ENCODE measurements around the gene ZNF70. TPM values are rescaled to one million over a fixed set of nuclear protein-coding genes. Genes with fewer than 3 reads are reported as not detected.

The ZNF70 gene
- total RNA-seq, 2 experiments from 2014 or later, result 1.3 to 1.9 TPM

- no peak overlapping the region for H3K27ac Mint-ChIP-seq
Measured at GRCh38 chr22:23779731-23780130, 28.8 kb upstream of the ZNF70 start.

GRCh38 chr22:23779083-23779482 lies 28.2 kb upstream of the ZNF70 start:
- TF ChIP-seq CTCF (IDR thresholded peaks at IDR 0.05), result no peak
- no peak for DNase-seq
- no peaks in the 10 kb centered on the region for H3K9me3 ChIP-seq (ENCODE audit: control insufficient read depth in 1 of 2, insufficient read depth in 1 of 2, low read length in 2 of 2)
- Mint-ChIP-seq H3K4me1 (ENCODE audit: low read depth) (peaks cover under 1% of the 10 kb centered on the region), H3K27ac (no peak overlapping the region), H3K36me3 (ENCODE audit: low read depth) (no peaks in the 10 kb centered on the region), H3K4me3 (no peak overlapping the region), H3K27me3 (no peaks in the 10 kb centered on the region), H3K9me3 (no peaks in the 10 kb centered on the region)
- no peak for ATAC-seq (ENCODE audit: poor library complexity)
- peaks cover 2% of the 10 kb centered on the region for H3K4me1 ChIP-seq (ENCODE audit: insufficient read depth, low read length)
- POLR2A ChIA-PET, result no interaction called here
- no peak overlapping the region for H3K27ac ChIP-seq (ENCODE audit: low read depth in 1 of 2, low read length in 2 of 2)
- no peaks in the 10 kb centered on the region for H3K27me3 ChIP-seq (ENCODE audit: control insufficient read depth in 1 of 2, insufficient read depth in 2 of 2, low read length in 2 of 2)
- CTCF ChIA-PET, result no interaction called here
- intact Hi-C loops (cut with DNase I, micrococcal nuclease), result no loop called here
- H3K36me3 ChIP-seq (ENCODE audit: insufficient read depth, low read length), result no peaks in the 10 kb centered on the region
- no peak overlapping the region for H3K4me3 ChIP-seq (ENCODE audit: low read length)

More at GRCh38 chr22:23779731-23780130, 28.8 kb upstream of the ZNF70 start:
- ATAC-seq (ENCODE audit: poor library complexity) (no peak), DNase-seq (no peak)
- Histone ChIP-seq H3K4me1 (ENCODE audit: insufficient read depth, low read length) (peaks cover 6% of the 10 kb centered on the region), H3K4me3 (ENCODE audit: low read length) (no peak overlapping the region), H3K27me3 (ENCODE audit: control insufficient read depth in 1 of 2, insufficient read depth in 2 of 2, low read length in 2 of 2) (no peaks in the 10 kb centered on the region), H3K36me3 (ENCODE audit: insufficient read depth, low read length) (no peaks in the 10 kb centered on the region), H3K9me3 (ENCODE audit: control insufficient read depth in 1 of 2, insufficient read depth in 1 of 2, low read length in 2 of 2) (no peaks in the 10 kb centered on the region), H3K27ac (ENCODE audit: low read depth in 1 of 2, low read length in 2 of 2) (no peak overlapping the region)
- ChIA-PET CTCF (no interaction called here), POLR2A (no interaction called here)
- H3K4me3 Mint-ChIP-seq, result peak overlapping the region; percentile 34
- intact Hi-C loops (cut with DNase I, micrococcal nuclease), result loop anchor here (10.0 kb wide), 1 partner anchor 235 kb away; the partner anchor contains the start of gene CABIN1 (in 2 of the 2)
- TF ChIP-seq CTCF (IDR thresholded peaks at IDR 0.05), result no peak
- peaks cover 6% of the 10 kb centered on the region for H3K4me1 Mint-ChIP-seq (ENCODE audit: low read depth)
- no peaks in the 10 kb centered on the region for H3K9me3 Mint-ChIP-seq
- no peaks in the 10 kb centered on the region for H3K36me3 Mint-ChIP-seq (ENCODE audit: low read depth)
- H3K27me3 Mint-ChIP-seq, result no peaks in the 10 kb centered on the region

- ChIA-PET CTCF (no interaction called here), POLR2A (interaction anchor here (1.2 kb wide), 1 partner anchor 8 kb away, joined by 4 read pairs; the partner anchor contains the start of gene SMARCB1)
- ATAC-seq (ENCODE audit: poor library complexity) (no peak), DNase-seq (no peak)
- Mint-ChIP-seq H3K9me3 (no peaks in the 10 kb centered on the region), H3K4me3 (no peak overlapping the region), H3K27me3 (no peaks in the 10 kb centered on the region), H3K27ac (no peak overlapping the region), H3K36me3 (ENCODE audit: low read depth) (no peaks in the 10 kb centered on the region), H3K4me1 (ENCODE audit: low read depth) (peaks cover 1% of the 10 kb centered on the region)
- Histone ChIP-seq H3K27ac (ENCODE audit: low read depth in 1 of 2, low read length in 2 of 2) (no peak overlapping the region), H3K4me1 (ENCODE audit: insufficient read depth, low read length) (peaks cover 1% of the 10 kb centered on the region), H3K27me3 (ENCODE audit: control insufficient read depth in 1 of 2, insufficient read depth in 2 of 2, low read length in 2 of 2) (no peaks in the 10 kb centered on the region), H3K4me3 (ENCODE audit: low read length) (no peak overlapping the region), H3K36me3 (ENCODE audit: insufficient read depth, low read length) (no peaks in the 10 kb centered on the region), H3K9me3 (ENCODE audit: control insufficient read depth in 1 of 2, insufficient read depth in 1 of 2, low read length in 2 of 2) (no peaks in the 10 kb centered on the region)
- TF ChIP-seq CTCF (IDR thresholded peaks at IDR 0.05), result no peak
- intact Hi-C loops (cut with DNase I, micrococcal nuclease), result no loop called here
Measured at GRCh38 chr22:23778577-23778900, 27.6 kb upstream of the ZNF70 start.

Data from CD4-positive, alpha-beta T cell (primary cell).